Thyroid gland (tissue), 4 donors: ENCODE data around the gene SLC17A6. TPM values are rescaled to one million over a fixed set of nuclear protein-coding genes. Genes with fewer than 3 reads are reported as not detected.

Source experiments
- DNase-seq, 2 donors: peaks; one replicate each; pipeline ENCODE4 v3.0.0-alpha.2; 2019
- H3K27ac ChIP-seq, 3 donors: fragments of 200-600 bp; sonication (generic); 1 replicate in 2 of 3; 2 replicates in 1 of 3; pipeline ENCODE4 v1.5.1; 2016 to 2019; ENCODE audit warnings: mild to moderate bottlenecking in 1 of 3, moderate library complexity in 1 of 3
- H3K27me3 ChIP-seq: fragments of 200-600 bp; sonication (generic); one replicate; pipeline ENCODE4 v1.5.1; 2019
- H3K36me3 ChIP-seq, 2 donors: fragments of 200-600 bp; sonication (generic); one replicate each; pipeline ENCODE4 v1.5.1; 2016 to 2019
- H3K4me1 ChIP-seq, 2 donors: fragments of 200-600 bp; sonication (generic); one replicate each; pipeline ENCODE4 v1.5.1; 2017 to 2019
- H3K4me3 ChIP-seq, 3 donors: fragments of 200-600 bp; sonication (generic); replicated peaks in 1 of 3; 1 replicate in 2 of 3; 2 replicates in 1 of 3; pipeline ENCODE4 v1.5.1; 2016; ENCODE audit warnings: mild to moderate bottlenecking in 1 of 3
- H3K9me3 ChIP-seq: fragments of 200-600 bp; sonication (generic); one replicate; pipeline ENCODE4 v1.5.1; 2017
- POLR2A ChIP-seq, 2 donors: fragments of 450-650 bp; IDR thresholded peaks; one replicate each; pipeline ENCODE4 v1.6.1; 2017; ENCODE audit warnings: antibody characterized with exemption in 2 of 2, mild to moderate bottlenecking in 2 of 2, moderate library complexity in 1 of 2
- WGBS, 2 donors: methylation state at CpG; one replicate each; pipeline ENCODE4 v1.1.5; 2017; 5-methylcytosine and 5-hydroxymethylcytosine counted together
- intact Hi-C: fragments of 100-400 bp; cut with DNase I; formaldehyde crosslinking; loops from one replicate; pipeline ENCODE4 v1.15.1; 2023
- total RNA-seq, 4 donors: library from RNA; depleted of rRNA; stranded (reverse); fragments of >200 nt; gene quantifications; one replicate each; pipeline ENCODE4 v1.2.3, GENCODE V29; 2016
- TF ChIP-seq, protein P1 (sequence below), 6 experiments: fragments of 200-600 bp in 3 of 6; fragments of 450-650 bp in 3 of 6; sonication (generic) in 3 of 6; IDR thresholded peaks; one replicate each; pipeline ENCODE4 v1.5.1; 2016 to 2019; ENCODE audit warnings: antibody characterized with exemption in 6 of 6, mild to moderate bottlenecking in 2 of 6, inconsistent platforms in 1 of 6, moderate library complexity in 1 of 6

Gene SLC17A6
- total RNA-seq, 4 donors from 2014 or later = not detected

DNA sequence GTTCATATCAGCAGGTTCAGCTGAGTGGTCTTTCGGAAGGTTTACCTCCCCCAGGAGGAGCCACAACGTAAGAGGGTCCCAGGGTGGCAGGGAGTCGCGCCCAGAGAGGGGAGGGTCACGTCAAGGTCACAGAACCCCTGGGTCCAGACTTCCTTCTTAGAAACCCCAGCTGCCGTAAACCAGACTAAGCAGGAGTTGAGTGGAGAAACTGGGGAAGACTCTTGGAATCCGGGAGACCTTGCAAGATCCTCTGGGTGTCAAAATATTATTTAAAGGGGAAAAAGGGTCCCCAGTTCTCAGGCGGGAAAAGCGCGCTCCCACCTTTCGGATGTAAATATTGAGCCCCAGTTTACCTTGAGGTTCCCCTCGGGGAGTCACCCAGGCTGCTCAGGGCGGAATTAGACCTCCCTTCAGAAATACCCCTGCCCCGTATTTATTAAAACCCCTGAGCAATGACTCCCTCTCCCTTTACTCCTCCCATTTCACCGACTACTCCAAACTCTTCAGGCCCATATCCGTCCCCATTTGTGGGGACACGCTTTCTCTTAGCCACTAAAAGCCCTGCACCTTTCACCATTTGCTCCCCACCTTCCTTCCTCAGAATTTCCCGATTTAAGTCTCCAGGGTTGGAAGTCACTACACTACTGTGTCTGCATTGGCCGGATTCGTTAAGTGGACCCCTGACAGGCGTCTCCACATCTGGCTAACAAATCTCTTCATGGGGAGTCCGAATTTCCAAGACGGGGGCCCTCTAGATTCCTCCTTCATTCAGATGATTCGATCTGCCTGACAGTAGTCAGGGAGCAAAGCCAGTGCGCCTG, 4.2 kb downstream of the SLC17A6 start:
- DNase-seq = no peak
- Histone ChIP-seq H3K27ac (no peak overlapping the region), H3K4me1 (no peaks in the 10 kb centered on the region), H3K4me3 (no peak overlapping the region), H3K27me3 (peaks cover 12% of the 10 kb centered on the region), H3K9me3 (no peaks in the 10 kb centered on the region), H3K36me3 (no peaks in the 10 kb centered on the region)
- intact Hi-C loops = no loop called here
- TF ChIP-seq, protein P1, sequence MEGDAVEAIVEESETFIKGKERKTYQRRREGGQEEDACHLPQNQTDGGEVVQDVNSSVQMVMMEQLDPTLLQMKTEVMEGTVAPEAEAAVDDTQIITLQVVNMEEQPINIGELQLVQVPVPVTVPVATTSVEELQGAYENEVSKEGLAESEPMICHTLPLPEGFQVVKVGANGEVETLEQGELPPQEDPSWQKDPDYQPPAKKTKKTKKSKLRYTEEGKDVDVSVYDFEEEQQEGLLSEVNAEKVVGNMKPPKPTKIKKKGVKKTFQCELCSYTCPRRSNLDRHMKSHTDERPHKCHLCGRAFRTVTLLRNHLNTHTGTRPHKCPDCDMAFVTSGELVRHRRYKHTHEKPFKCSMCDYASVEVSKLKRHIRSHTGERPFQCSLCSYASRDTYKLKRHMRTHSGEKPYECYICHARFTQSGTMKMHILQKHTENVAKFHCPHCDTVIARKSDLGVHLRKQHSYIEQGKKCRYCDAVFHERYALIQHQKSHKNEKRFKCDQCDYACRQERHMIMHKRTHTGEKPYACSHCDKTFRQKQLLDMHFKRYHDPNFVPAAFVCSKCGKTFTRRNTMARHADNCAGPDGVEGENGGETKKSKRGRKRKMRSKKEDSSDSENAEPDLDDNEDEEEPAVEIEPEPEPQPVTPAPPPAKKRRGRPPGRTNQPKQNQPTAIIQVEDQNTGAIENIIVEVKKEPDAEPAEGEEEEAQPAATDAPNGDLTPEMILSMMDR (IDR thresholded peaks at IDR 0.05) = no peak
- TF ChIP-seq POLR2A (IDR thresholded peaks at IDR 0.05) = no peak
- WGBS, 2 donors = 6 to 7% methylated on average over 25 of the region's 25 CpGs

DNA sequence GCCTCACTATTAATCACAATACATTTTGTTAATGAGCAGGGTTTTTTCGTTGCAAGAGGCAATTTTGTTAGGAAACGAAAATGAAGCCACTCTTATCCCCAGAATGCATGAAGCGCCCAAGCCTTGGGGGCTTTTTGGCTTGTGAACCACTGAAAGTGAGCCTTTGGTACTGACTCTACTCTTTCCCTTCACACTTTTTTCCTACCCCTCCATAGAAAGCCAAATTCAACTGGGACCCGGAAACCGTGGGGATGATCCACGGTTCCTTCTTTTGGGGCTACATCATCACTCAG, 4.8 kb downstream of the SLC17A6 start:
- DNase-seq = no peak
- intact Hi-C loops = no loop called here
- WGBS, 2 donors = 2 to 3% methylated on average over 6 of the region's 6 CpGs
- Histone ChIP-seq H3K9me3 (no peaks in the 10 kb centered on the region), H3K4me1 (no peaks in the 10 kb centered on the region), H3K27me3 (peaks cover 10% of the 10 kb centered on the region), H3K36me3 (no peaks in the 10 kb centered on the region), H3K4me3 (no peak overlapping the region), H3K27ac (no peak overlapping the region)
- TF ChIP-seq POLR2A (IDR thresholded peaks at IDR 0.05) = no peak
- TF ChIP-seq, protein P1 (IDR thresholded peaks at IDR 0.05) = no peak

DNA sequence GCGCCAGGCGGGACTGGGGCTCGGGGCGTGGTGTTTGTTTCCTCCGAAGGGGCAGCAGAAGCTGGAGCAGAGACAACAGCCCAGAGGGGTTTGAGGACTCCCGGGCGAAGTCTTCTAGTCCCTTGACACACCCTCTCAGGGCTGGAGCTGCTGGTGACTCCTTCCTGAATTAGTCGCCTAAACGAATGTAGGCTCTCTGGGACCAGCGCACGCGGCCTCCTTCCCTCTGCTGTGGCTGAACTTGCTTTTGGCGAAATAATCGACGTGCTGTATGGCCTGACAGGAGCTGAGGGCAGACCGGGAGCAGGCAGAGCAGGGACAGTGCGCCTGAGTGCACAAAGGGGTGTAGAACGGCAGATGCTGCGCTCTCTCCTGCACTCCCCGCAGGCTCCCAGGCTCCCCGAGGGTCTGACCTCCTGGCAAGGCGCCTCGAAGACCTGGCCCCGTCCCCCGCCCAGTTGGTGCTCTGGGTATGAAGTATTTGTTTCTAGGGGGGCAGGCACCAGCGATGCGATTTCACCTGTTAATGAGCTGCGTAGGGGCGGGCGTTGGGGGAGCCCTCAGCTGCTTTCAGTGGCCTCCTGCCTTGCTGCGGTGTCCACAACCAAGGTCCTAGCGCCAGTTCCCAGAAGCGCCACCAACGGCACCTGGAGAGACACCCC, 5.3 kb downstream of the SLC17A6 start:
- Histone ChIP-seq H3K4me3 (no peak overlapping the region), H3K36me3 (no peaks in the 10 kb centered on the region), H3K27ac (no peak overlapping the region), H3K9me3 (no peaks in the 10 kb centered on the region), H3K27me3 (peaks cover 5% of the 10 kb centered on the region), H3K4me1 (no peaks in the 10 kb centered on the region)
- intact Hi-C loops = no loop called here
- no peak for TF ChIP-seq POLR2A (IDR thresholded peaks at IDR 0.05)
- TF ChIP-seq, protein P1 (IDR thresholded peaks at IDR 0.05) = no peak
- 0 to 1% methylated on average over 15 to 23 of the region's 34 CpGs for WGBS, 2 donors
- DNase-seq = no peak

DNA sequence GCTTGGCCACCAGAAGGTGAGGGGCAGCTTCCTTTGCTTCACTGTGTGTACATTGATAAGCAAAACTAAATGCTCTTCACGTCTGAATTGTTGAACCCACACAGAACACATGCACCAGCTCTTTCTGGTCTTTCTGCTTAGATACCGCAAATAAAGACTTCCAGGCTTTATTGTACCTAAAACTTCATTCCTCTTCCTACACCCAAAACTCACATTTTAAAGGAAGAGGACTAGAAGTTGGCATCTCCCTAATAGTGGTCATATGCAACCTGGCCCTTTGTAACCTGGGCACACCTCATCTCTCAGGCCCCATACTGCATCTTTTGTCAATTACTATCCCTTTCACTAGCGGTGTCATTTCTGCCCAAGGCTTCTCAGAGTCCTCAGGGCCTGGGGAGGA, 5.9 kb downstream of the SLC17A6 start:
- no peaks in the 10 kb centered on the region for H3K9me3 ChIP-seq
- H3K36me3 ChIP-seq = no peaks in the 10 kb centered on the region
- H3K4me1 ChIP-seq = no peaks in the 10 kb centered on the region
- H3K27ac ChIP-seq = no peak overlapping the region
- no peak for DNase-seq
- intact Hi-C loops = no loop called here
- no peak overlapping the region for H3K4me3 ChIP-seq
- H3K27me3 ChIP-seq = peaks cover 5% of the 10 kb centered on the region
- 6 to 8% methylated on average over 3 of the region's 3 CpGs for WGBS, 2 donors
- TF ChIP-seq, protein P1 (IDR thresholded peaks at IDR 0.05) = no peak
- no peak for TF ChIP-seq POLR2A (IDR thresholded peaks at IDR 0.05)

DNA sequence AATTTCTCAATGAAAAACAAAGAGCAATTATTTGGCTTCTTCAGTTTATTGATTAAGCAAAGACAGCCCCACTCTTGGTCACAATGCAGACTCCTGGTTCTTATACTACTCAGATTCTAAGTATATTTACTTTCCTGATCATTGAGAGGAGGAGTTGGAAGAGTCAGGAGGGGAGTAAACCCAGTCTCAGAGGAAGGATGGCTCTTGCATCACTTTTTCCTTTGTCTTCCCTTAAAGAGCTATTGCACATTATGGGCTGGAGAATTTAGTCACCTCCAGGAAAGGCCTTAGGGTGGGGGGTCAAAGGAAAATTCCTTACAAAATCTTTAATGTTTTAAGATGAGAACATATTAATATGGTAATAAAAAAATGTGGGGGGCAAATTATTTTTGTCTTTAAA, 8.1 kb downstream of the SLC17A6 start:
- Histone ChIP-seq H3K4me3 (no peak overlapping the region), H3K27ac (no peak overlapping the region), H3K36me3 (no peaks in the 10 kb centered on the region), H3K27me3 (peaks cover 5% of the 10 kb centered on the region), H3K4me1 (no peaks in the 10 kb centered on the region), H3K9me3 (no peaks in the 10 kb centered on the region)
- intact Hi-C loops = no loop called here
- DNase-seq = no peak
- TF ChIP-seq, protein P1 (IDR thresholded peaks at IDR 0.05) = no peak
- TF ChIP-seq POLR2A (IDR thresholded peaks at IDR 0.05) = no peak
